Measurements from ENCODE around the gene OR4D1.
A peak's percentile ranks its signal among the peaks of the same experiment; 100 is the strongest.

Gene OR4D1

GRCh38 chr17:58156839-58157803, 8.9 kb downstream of the OR4D1 start:
- peak; percentile 53 for DNase-seq

GRCh38 chr17:58158181-58158580, 10.0 kb downstream of the OR4D1 start:
- no peak for DNase-seq

- no peak for DNase-seq
These were observed 13.4 kb downstream of the OR4D1 start for GRCh38 chr17:58161566-58161965.

GRCh38 chr17:58165981-58166380, 17.8 kb downstream of the OR4D1 start:
- DNase-seq = no peak

GRCh38 chr17:58166682-58167081, 18.5 kb downstream of the OR4D1 start, which contains the start of gene OR4D2:
TSS of gene OR4D2 (plus strand) at chr17:58166982. CDS start at chr17:58169656, 2,674 bp downstream.
- no peak for DNase-seq

GRCh38 chr17:58170622-58171021, 22.4 kb downstream of the OR4D1 start:
- DNase-seq = no peak

GRCh38 chr17:58172369-58173071, 24.3 kb downstream of the OR4D1 start:
- DNase-seq = peak; percentile 55

- no peak for DNase-seq
These were observed 26.7 kb downstream of the OR4D1 start for GRCh38 chr17:58174871-58175270.

- no peak for DNase-seq
These were observed 28.0 kb downstream of the OR4D1 start for GRCh38 chr17:58176200-58176599.

GRCh38 chr17:58181796-58182195, 33.6 kb downstream of the OR4D1 start:
- DNase-seq = no peak

GRCh38 chr17:58183514-58183913, 35.3 kb downstream of the OR4D1 start:
- no peak for DNase-seq

- no peak for DNase-seq
These were observed 36.3 kb downstream of the OR4D1 start for GRCh38 chr17:58184308-58184985.

- no peak for DNase-seq
These were observed 37.0 kb downstream of the OR4D1 start for GRCh38 chr17:58184986-58185761.

GRCh38 chr17:58186591-58186990, 38.4 kb downstream of the OR4D1 start:
- no peak for DNase-seq

- DNase-seq = no peak
These were observed 38.9 kb downstream of the OR4D1 start for GRCh38 chr17:58187063-58187462.

GRCh38 chr17:58187675-58188074, 39.5 kb downstream of the OR4D1 start:
- no peak for DNase-seq

- peak; percentile 1 for DNase-seq
These were observed 41.4 kb downstream of the OR4D1 start for GRCh38 chr17:58189436-58190146.

- DNase-seq = no peak
These were observed 43.2 kb downstream of the OR4D1 start for GRCh38 chr17:58191241-58191896.

- no peak for DNase-seq
These were observed 44.4 kb downstream of the OR4D1 start, which contains the start of gene EPX for GRCh38 chr17:58192612-58193011. TSS of gene EPX (plus strand) at chr17:58192726. CDS start at chr17:58192847, 121 bp downstream.

GRCh38 chr17:58193641-58194255, 45.6 kb downstream of the OR4D1 start:
- no peak for DNase-seq
